Esophagus squamous epithelium (tissue), 5 donors: Measurements from ENCODE around the gene WASL. TPM values are rescaled to one million over a fixed set of nuclear protein-coding genes. Genes with fewer than 3 reads are reported as not detected.

ENCODE experiments used
- DNase-seq: peaks from one replicate; lab custom pipeline; 2025; lab: John Stamatoyannopoulos, UW
- H3K27ac ChIP-seq, 4 donors: fragments of 200-600 bp; sonication (generic); one replicate each; pipeline ENCODE4 v1.5.1; 2016 to 2019; ENCODE audit warnings: mild to moderate bottlenecking in 1 of 4
- H3K27me3 ChIP-seq, 4 donors: fragments of 200-600 bp; sonication (generic); 1 replicate in 3 of 4; 2 replicates in 1 of 4; pipeline versions ENCODE4 v1.5.1 to v1.6.0; 2017 to 2021; ENCODE audit warnings: antibody characterized with exemption in 1 of 4
- H3K36me3 ChIP-seq, 3 donors: fragments of 200-600 bp; sonication (generic); one replicate each; pipeline ENCODE4 v1.5.1; 2016 to 2019
- H3K4me1 ChIP-seq, 3 donors: fragments of 200-600 bp; sonication (generic); one replicate each; pipeline ENCODE4 v1.5.1; 2017 to 2019
- H3K4me3 ChIP-seq, 4 donors: fragments of 200-600 bp; sonication (generic); 1 replicate in 3 of 4; 2 replicates in 1 of 4; pipeline ENCODE4 v1.5.1; 2016 to 2019; ENCODE audit warnings: mild to moderate bottlenecking in 2 of 4, moderate library complexity in 1 of 4
- H3K9me3 ChIP-seq, 3 donors: fragments of 200-600 bp; sonication (generic); one replicate each; pipeline ENCODE4 v1.5.1; 2016 to 2019
- CTCF ChIP-seq, 6 experiments: fragments of 450-650 bp in 4 of 6; fragments of 200-600 bp in 2 of 6; sonication (generic) in 2 of 6; IDR thresholded peaks; one replicate each; pipeline ENCODE4 v1.5.1; 2016 to 2019; ENCODE audit warnings: antibody characterized with exemption in 6 of 6, mild to moderate bottlenecking in 4 of 6, moderate library complexity in 4 of 6
- POLR2A ChIP-seq, 4 donors: fragments of 450-650 bp; IDR thresholded peaks; one replicate each; pipeline ENCODE4 v1.6.1; 2017; ENCODE audit warnings: antibody characterized with exemption in 4 of 4, mild to moderate bottlenecking in 4 of 4, moderate library complexity in 3 of 4
- WGBS, 2 donors: methylation state at CpG; one replicate each; pipeline ENCODE4 v1.1.5; 2018; 5-methylcytosine and 5-hydroxymethylcytosine counted together
- intact Hi-C: fragments of 100-400 bp; cut with DNase I; formaldehyde crosslinking; loops from one replicate; pipeline ENCODE4 v1.15.0; 2022
- total RNA-seq, 4 donors: library from RNA; depleted of rRNA; stranded (reverse); fragments of >200 nt; gene quantifications; one replicate each; pipeline ENCODE4 v1.1.0, GENCODE V29; 2016
- donor health status: DM: yes; HTN: yes; CAD: no.

The WASL gene
- total RNA-seq, 4 donors from 2014 or later = 26.0 to 34.6 (median 31.3) TPM

GRCh38 chr7:123655614-123656013 is 93.2 kb downstream of the WASL start, which contains the start of gene LMOD2:
Gene LMOD2, plus strand, starts transcription at chr7:123655866. Its CDS starts 98 bp downstream, at chr7:123655964.
- Histone ChIP-seq H3K36me3 (no peaks in the 10 kb centered on the region), H3K27ac (no peak within 1 kb of the TSS), H3K4me1 (no peaks in the 10 kb centered on the region), H3K9me3 (no peaks in the 10 kb centered on the region), H3K4me3 (no peak within 1 kb of the TSS), H3K27me3 (peaks cover 0 to 32% (median 0%) of the 10 kb centered on the region in 4 donors)
- no peak for DNase-seq
- intact Hi-C loops = no loop called here
- TF ChIP-seq POLR2A (IDR thresholded peaks at IDR 0.05) (no peak), CTCF (IDR thresholded peaks at IDR 0.05) (no peak)
- WGBS, 2 donors = 72 to 85% methylated on average over 2 to 5 of the region's 6 CpGs

- no peak for TF ChIP-seq POLR2A (IDR thresholded peaks at IDR 0.05)
- TF ChIP-seq CTCF (IDR thresholded peaks at IDR 0.05) = no peak
- intact Hi-C loops = no loop called here
- Histone ChIP-seq H3K4me3 (no peak overlapping the region), H3K9me3 (no peaks in the 10 kb centered on the region), H3K4me1 (no peaks in the 10 kb centered on the region), H3K27me3 (peaks cover 0 to 11% (median 0%) of the 10 kb centered on the region in 4 donors), H3K36me3 (no peaks in the 10 kb centered on the region), H3K27ac (no peak overlapping the region)
- no peak for DNase-seq
- WGBS, 2 donors = 78 to 86% methylated on average over 6 of the region's 6 CpGs
Observed at GRCh38 chr7:123653162-123653561, 95.6 kb downstream of the WASL start.

- DNase-seq = no peak
- WGBS, 2 donors = 87 to 96% methylated on average over 1 of the region's 1 CpG
- Histone ChIP-seq H3K4me3 (no peak overlapping the region), H3K9me3 (no peaks in the 10 kb centered on the region), H3K27me3 (peaks cover 0 to 7% (median 0%) of the 10 kb centered on the region in 4 donors), H3K36me3 (no peaks in the 10 kb centered on the region), H3K27ac (no peak overlapping the region), H3K4me1 (no peaks in the 10 kb centered on the region)
- no peak for TF ChIP-seq CTCF (IDR thresholded peaks at IDR 0.05)
- no peak for TF ChIP-seq POLR2A (IDR thresholded peaks at IDR 0.05)
- intact Hi-C loops = no loop called here
Observed at GRCh38 chr7:123652406-123652805, 96.4 kb downstream of the WASL start.

- intact Hi-C loops = no loop called here
- H3K9me3 ChIP-seq = no peaks in the 10 kb centered on the region
- no peak overlapping the region for H3K27ac ChIP-seq
- peaks cover 0 to under 1% (median 0%) of the 10 kb centered on the region in 3 donors for H3K4me1 ChIP-seq
- no peak for DNase-seq
- no peaks in the 10 kb centered on the region for H3K36me3 ChIP-seq
- WGBS, 2 donors = 54 to 63% methylated on average over 2 of the region's 2 CpGs
- no peak for TF ChIP-seq CTCF (IDR thresholded peaks at IDR 0.05)
- TF ChIP-seq POLR2A (IDR thresholded peaks at IDR 0.05) = no peak
- H3K4me3 ChIP-seq = no peak overlapping the region
- H3K27me3 ChIP-seq = peaks cover 0 to 7% (median 0%) of the 10 kb centered on the region in 4 donors
Observed at GRCh38 chr7:123650595-123650994, 98.2 kb downstream of the WASL start.

GRCh38 chr7:123649964-123650363 is 98.8 kb downstream of the WASL start:
- H3K9me3 ChIP-seq = no peaks in the 10 kb centered on the region
- WGBS, 2 donors = 26 to 34% methylated on average over 2 of the region's 2 CpGs
- TF ChIP-seq POLR2A (IDR thresholded peaks at IDR 0.05) = no peak
- TF ChIP-seq CTCF (IDR thresholded peaks at IDR 0.05) = no peak
- H3K4me3 ChIP-seq = no peak overlapping the region
- H3K27me3 ChIP-seq = peaks cover 0 to 7% (median 0%) of the 10 kb centered on the region in 4 donors
- H3K4me1 ChIP-seq = peaks cover 0 to 6% (median 0%) of the 10 kb centered on the region in 3 donors
- no peak overlapping the region for H3K27ac ChIP-seq
- DNase-seq = no peak
- no peaks in the 10 kb centered on the region for H3K36me3 ChIP-seq
- intact Hi-C loops = no loop called here
